HG03439 (cell line): ENCODE measurements around the gene NKX2-4.
"Not testable (repeated sequence)": the region's sequence is repeated elsewhere in the genome, so short reads cannot be mapped to it uniquely, and the experiment has no call there.

Experiments used
- ATAC-seq: cut with Tn5 transposase; IDR thresholded peaks from one replicate; pipeline ENCODE4 v1.9.1; 2021; ENCODE audit warnings: mild to moderate bottlenecking, moderate library complexity; ENCODE audit not compliant: unreplicated experiment

Gene NKX2-4

GRCh38 chr20:21397341-21398108 is at the start of gene NKX2-4:
Gene NKX2-4 (minus strand): TSS chr20:21397526. CDS start chr20:21397399, 127 bp downstream.
- no peak for ATAC-seq

DNA sequence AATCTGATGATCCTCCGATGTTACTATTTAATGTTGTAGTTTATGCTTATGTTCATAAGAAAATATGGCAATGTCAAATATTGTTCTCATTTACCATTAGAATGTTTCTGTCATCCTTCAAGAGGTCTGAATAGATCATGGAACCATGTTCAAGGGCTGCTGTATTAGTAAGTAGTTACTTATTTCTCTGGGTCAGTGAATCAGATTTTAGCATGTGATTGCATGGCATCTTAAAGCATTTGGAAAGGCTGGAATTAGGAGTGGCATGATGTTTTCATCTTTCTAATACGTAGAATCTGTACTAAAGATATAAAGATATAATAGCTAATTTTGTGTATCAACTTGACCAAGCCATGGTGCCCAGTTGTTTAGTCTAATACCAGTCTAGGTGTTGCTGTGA is 40.5 kb upstream of the NKX2-4 start:
- no peak for ATAC-seq

DNA sequence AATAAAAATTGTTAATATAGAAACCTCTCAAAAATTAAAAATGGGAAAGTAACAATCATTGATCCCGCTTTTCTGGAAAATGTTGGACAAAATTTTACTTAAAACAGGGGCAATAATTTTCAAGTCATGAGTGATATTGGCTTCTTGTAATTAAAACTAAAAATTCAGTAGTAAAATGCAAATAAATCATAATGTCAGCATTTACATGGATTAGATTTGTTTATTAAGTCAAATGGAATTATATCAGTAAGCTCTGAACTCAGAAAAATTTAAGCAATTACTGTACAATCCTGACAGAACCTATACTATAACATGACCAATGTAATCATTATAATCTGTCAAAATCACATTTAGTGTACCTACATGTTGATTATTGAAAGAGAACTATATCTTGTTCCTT is 39.9 kb upstream of the NKX2-4 start:
- no peak for ATAC-seq

- no peak for ATAC-seq
These were observed 38.9 kb upstream of the NKX2-4 start for GRCh38 chr20:21436205-21436604.

GRCh38 chr20:21435576-21435975 is 38.2 kb upstream of the NKX2-4 start:
- ATAC-seq = no peak

DNA sequence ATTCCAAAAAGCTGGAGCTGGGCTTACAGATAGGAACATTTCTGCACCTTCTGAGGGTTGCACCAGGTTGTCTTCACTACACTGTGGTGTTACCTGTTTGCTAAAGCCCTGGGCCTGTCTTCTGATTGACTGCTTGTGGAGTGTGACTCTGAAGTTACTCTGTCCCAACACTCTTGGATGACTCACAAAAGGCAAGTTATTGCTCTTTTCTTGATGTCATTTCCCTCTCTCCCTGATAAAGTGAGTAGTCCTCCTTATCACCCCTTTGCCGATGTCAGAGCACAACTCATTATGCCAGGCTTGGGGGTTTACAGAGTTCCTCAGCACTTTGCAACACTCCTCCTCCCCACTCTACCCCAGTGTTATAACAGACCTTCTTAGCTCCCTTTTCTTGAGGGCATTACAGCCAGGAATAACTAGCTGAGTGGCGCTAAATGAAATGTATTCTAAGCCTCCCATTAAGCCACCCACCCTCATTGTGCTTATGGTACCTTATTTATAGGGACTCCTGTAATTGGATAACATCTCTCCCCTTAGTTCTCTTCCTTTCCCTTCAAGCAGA is 36.1 kb upstream of the NKX2-4 start:
- no peak for ATAC-seq

GRCh38 chr20:21432911-21433310 is 35.6 kb upstream of the NKX2-4 start:
- ATAC-seq = no peak

DNA sequence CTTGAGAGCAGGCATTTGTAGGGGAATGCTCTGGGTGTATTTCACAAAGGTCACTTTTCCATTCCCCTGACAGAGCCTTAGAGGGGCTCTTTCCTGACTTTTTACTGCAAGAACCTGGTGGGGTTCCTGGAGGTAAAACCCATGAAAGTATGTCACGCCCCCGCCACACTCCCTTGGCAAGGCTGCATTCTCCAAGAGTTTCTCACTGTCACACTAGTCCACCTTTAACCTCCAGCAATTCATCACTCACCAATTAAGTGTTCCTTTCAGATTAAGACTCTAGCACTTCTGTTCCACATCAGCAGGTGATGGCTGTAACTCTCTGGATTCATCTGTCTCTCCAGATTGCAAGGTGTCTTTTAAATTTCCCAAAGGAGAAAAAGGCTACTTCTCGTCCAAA is 32.7 kb upstream of the NKX2-4 start:
- ATAC-seq = no peak

DNA sequence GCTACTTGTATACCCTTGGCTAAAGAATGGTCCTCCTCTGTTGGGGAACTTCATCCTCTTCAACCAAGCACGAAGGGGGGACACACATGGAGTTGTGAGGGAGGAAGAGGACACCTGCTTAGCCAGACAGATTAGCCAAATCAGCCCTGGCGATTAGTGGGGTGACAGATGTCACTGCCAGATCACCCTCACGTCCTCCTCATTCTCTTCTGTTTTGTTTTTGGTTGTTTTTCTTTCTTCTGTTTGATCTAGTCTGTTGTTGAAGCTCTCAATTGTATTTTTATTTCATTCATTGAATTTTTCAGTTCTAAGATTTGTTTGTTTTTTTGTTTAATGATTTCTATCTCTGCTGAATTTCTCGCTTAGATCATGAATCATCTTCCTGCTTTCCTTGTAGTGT is 27.5 kb upstream of the NKX2-4 start:
- ATAC-seq = no peak

DNA sequence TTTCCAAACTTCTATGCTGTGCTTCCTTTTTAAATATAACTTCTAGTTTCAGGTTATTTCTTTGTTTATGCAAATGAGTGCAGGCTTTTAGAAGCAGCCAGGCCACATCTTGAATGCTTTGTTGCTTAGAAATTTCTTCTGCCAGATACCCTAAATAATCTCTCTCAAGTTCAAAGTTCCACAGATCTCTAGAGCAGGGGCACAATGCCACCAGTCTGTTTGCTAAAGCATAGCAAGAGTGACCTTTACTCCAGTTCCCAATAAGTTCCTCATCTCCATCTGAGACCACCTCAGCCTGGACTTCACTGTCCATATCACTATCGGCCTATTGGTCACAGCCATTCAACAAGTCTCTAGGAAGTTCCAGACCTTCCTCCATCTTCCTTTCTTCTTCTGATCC is 26.4 kb upstream of the NKX2-4 start:
- not testable (repeated sequence) for ATAC-seq

DNA sequence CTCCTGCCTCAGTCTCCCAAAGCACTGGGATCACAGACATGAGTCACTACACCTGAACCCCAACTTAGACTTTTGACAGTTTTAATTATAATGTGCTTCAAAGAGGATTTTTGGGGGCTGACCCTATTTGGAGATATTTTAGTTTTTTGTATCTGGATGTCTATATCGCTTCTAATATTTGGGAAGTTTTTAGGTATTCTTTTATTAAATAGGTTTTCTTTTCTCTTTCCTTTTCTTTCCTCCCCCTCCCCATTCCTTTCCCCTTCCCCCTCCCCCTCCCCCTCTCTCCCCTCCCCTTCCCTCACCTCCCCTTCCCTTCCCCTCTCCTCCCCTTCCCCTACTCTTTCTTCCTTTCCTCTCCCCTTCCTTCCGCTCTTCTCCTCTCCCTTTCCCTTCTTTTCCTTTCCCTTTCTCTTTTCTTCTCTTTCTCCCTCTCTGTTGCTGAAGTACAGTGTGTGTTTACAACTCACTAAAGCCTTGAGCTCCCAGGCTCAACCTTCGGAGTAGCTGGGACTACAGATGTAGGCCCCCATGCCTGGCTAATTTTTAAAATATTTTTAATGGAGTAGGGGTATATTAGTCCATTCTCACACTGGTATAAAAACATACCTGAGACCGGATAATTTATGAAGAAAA is 24.4 kb upstream of the NKX2-4 start:
- no peak for ATAC-seq

DNA sequence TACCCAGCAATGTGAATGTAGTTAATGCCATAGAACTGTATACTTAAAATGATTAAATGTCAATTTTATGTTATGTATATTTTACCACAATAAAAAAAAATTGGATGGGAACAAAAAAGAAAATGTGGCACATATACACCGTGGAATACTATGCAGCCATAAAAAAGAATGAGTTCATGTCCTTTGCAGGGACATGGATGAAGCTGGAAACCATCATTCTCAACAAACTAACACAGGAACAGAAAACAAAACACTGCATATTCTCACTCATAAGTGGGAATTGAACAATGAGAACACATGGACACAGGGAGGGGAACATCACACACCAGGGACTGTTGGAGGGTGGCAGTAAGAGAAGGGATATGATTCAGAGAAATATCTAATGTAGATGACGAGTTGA is 21.8 kb upstream of the NKX2-4 start:
- ATAC-seq = not testable (repeated sequence)

- ATAC-seq = not testable (repeated sequence)
These were observed 16.7 kb upstream of the NKX2-4 start for GRCh38 chr20:21413996-21414395.

- no peak for ATAC-seq
These were observed 14.4 kb upstream of the NKX2-4 start for GRCh38 chr20:21411725-21412124.

GRCh38 chr20:21399005-21399475 is 1.7 kb upstream of the NKX2-4 start:
- no peak for ATAC-seq

GRCh38 chr20:21398109-21399004 is 1.0 kb upstream of the NKX2-4 start:
- ATAC-seq = no peak

GRCh38 chr20:21396599-21397340 is 556 bp downstream of the NKX2-4 start:
- ATAC-seq = no peak

DNA sequence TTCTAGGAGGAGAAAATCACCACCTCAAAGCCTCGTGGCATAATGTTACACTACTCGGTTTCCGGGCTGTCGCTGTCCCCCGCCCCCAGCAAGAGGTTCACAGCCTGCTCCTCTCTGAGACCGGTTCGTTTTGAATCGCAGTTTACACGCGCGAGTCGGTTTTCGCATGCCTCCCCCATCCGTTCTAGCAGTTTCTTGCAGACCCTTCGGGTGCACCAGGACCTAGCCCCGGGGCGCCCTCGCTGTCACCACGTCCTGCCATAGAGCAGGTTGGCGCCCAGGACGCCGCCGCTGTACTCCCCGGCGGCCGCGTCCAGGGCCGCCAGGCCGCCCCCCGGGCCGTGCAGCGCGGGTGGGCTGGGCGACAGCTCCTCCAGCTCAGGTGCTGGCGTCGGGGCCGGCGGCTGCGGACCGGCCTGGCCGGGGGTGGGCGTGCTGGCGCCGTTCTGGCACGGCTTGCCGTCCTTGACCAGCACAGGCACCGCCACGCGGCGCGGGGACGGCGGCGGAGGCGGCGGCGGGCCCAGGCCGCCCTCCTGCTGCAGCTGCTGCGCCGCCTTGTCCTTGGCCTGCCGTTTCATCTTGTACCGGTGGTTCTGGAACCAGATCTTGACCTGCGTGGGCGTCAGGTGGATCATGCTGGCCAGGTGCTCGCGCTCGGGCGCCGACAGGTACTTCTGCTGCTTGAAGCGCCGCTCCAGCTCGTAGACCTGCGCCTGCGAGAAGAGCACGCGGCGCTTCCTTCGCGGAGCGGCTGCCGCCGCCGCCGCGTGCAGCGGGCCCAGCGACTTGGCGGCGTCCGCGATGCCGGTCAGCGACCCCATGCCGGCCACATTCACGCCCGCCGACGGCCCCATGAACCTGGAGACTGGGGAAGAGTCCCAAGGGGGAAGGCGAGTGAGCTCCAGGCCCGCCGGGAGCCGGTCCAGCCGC is 1.4 kb downstream of the NKX2-4 start:
- ATAC-seq = no peak

GRCh38 chr20:21395051-21395665 is 2.2 kb downstream of the NKX2-4 start:
- no peak for ATAC-seq
